ENCODE data around the gene SMIM22.

Gene SMIM22

GRCh38 chr16:4795181-4795827 is at the start of gene SMIM22:
TSS of gene SMIM22 (plus strand) at chr16:4795369. CDS start at chr16:4795735, 366 bp downstream.
- no peak for DNase-seq (ENCODE audit: low read depth in 1 of 2, low spot score in 1 of 2)

GRCh38 chr16:4746215-4746614 is 49.0 kb upstream of the SMIM22 start:
- no peak for DNase-seq (ENCODE audit: low read depth in 1 of 2, low spot score in 1 of 2)

- DNase-seq (ENCODE audit: low read depth in 1 of 2, low spot score in 1 of 2): no peak
These were observed 48.1 kb upstream of the SMIM22 start for GRCh38 chr16:4746991-4747574.

GRCh38 chr16:4747906-4748681 is 47.1 kb upstream of the SMIM22 start:
- DNase-seq (ENCODE audit: low read depth in 1 of 2, low spot score in 1 of 2): no peak

GRCh38 chr16:4748682-4749411 is 46.3 kb upstream of the SMIM22 start:
- DNase-seq (ENCODE audit: low read depth in 1 of 2, low spot score in 1 of 2): no peak

GRCh38 chr16:4749700-4750257 is 45.4 kb upstream of the SMIM22 start:
- no peak for DNase-seq (ENCODE audit: low read depth in 1 of 2, low spot score in 1 of 2)

GRCh38 chr16:4750896-4751295 is 44.3 kb upstream of the SMIM22 start:
- DNase-seq (ENCODE audit: low read depth in 1 of 2, low spot score in 1 of 2): no peak

- no peak for DNase-seq (ENCODE audit: low read depth in 1 of 2, low spot score in 1 of 2)
These were observed 42.6 kb upstream of the SMIM22 start for GRCh38 chr16:4752351-4753100.

- DNase-seq (ENCODE audit: low read depth in 1 of 2, low spot score in 1 of 2): no peak
These were observed 41.9 kb upstream of the SMIM22 start for GRCh38 chr16:4753227-4753626.

- DNase-seq (ENCODE audit: low read depth in 1 of 2, low spot score in 1 of 2): no peak
These were observed 40.3 kb upstream of the SMIM22 start for GRCh38 chr16:4754865-4755264.

GRCh38 chr16:4755687-4756086 is 39.5 kb upstream of the SMIM22 start:
- no peak for DNase-seq (ENCODE audit: low read depth in 1 of 2, low spot score in 1 of 2)

GRCh38 chr16:4760221-4760910 is 34.8 kb upstream of the SMIM22 start:
- DNase-seq (ENCODE audit: low read depth in 1 of 2, low spot score in 1 of 2): no peak

- DNase-seq (ENCODE audit: low read depth in 1 of 2, low spot score in 1 of 2): no peak
These were observed 33.0 kb upstream of the SMIM22 start for GRCh38 chr16:4762205-4762604.

- no peak for DNase-seq (ENCODE audit: low read depth in 1 of 2, low spot score in 1 of 2)
These were observed 31.4 kb upstream of the SMIM22 start for GRCh38 chr16:4763791-4764190.

- DNase-seq (ENCODE audit: low read depth in 1 of 2, low spot score in 1 of 2): no peak
These were observed 29.4 kb upstream of the SMIM22 start for GRCh38 chr16:4765511-4766474.

- peak; percentile 92 to 98 for DNase-seq (ENCODE audit: low read depth in 1 of 2, low spot score in 1 of 2)
These were observed 28.1 kb upstream of the SMIM22 start, which contains the start of gene ZNF500 for GRCh38 chr16:4766875-4767628. TSS of gene ZNF500 (minus strand) at chr16:4767162. CDS start at chr16:4765978, 1,184 bp downstream.

GRCh38 chr16:4767872-4768548 is 27.2 kb upstream of the SMIM22 start:
- DNase-seq (ENCODE audit: low read depth in 1 of 2, low spot score in 1 of 2): no peak
